ENCODE data around the gene NCL.
"Not testable (repeated sequence)": the region's sequence is repeated elsewhere in the genome, so short reads cannot be mapped to it uniquely, and the experiment has no call there.

NCL gene

GRCh38 chr2:231427116-231427515, 37.2 kb downstream of the NCL start:
- DNase-seq: no peak

GRCh38 chr2:231425811-231426703, 38.2 kb downstream of the NCL start:
- DNase-seq: no peak

GRCh38 chr2:231425291-231425810, 38.9 kb downstream of the NCL start:
- DNase-seq: no peak

GRCh38 chr2:231423176-231423575, 41.1 kb downstream of the NCL start:
- DNase-seq: no peak

- no peak for DNase-seq
These were observed 42.2 kb downstream of the NCL start for GRCh38 chr2:231422056-231422455.

- no peak for DNase-seq
These were observed 43.2 kb downstream of the NCL start for GRCh38 chr2:231421051-231421580.

- DNase-seq: no peak
These were observed 45.3 kb downstream of the NCL start for GRCh38 chr2:231418820-231419640.

GRCh38 chr2:231415029-231415428, 49.3 kb downstream of the NCL start:
- no peak for DNase-seq

GRCh38 chr2:231413921-231414476, 50.3 kb downstream of the NCL start:
- no peak for DNase-seq

- DNase-seq: no peak
These were observed 50.8 kb downstream of the NCL start for GRCh38 chr2:231413456-231413855.

GRCh38 chr2:231412618-231412963, 51.7 kb downstream of the NCL start:
- DNase-seq: no peak

GRCh38 chr2:231411831-231412617, 52.3 kb downstream of the NCL start:
- peak; percentile 16 for DNase-seq

- DNase-seq: no peak
These were observed 53.0 kb downstream of the NCL start for GRCh38 chr2:231411237-231411636.

GRCh38 chr2:231410293-231411004, 53.8 kb downstream of the NCL start:
- no peak for DNase-seq

- DNase-seq: no peak
These were observed 54.5 kb downstream of the NCL start for GRCh38 chr2:231409776-231410175.

- not testable (repeated sequence) for DNase-seq
These were observed 56.0 kb downstream of the NCL start for GRCh38 chr2:231408304-231408703.

- DNase-seq: not testable (repeated sequence)
These were observed 56.6 kb downstream of the NCL start for GRCh38 chr2:231407686-231408085.

GRCh38 chr2:231405601-231406367, 58.5 kb downstream of the NCL start:
- not testable (repeated sequence) for DNase-seq

GRCh38 chr2:231404183-231404578, 60.1 kb downstream of the NCL start:
- DNase-seq: not testable (repeated sequence)

All from NCI-H2029 treated with DMSO at 0.1 percent for 48 hours (cell line).